ENCODE results near the gene PPP1R18. TPM values are rescaled to one million over a fixed set of nuclear protein-coding genes. Genes with fewer than 3 reads are reported as not detected.

PPP1R18 gene
- total and polyA plus RNA-seq, 9 of the 15 experiments (the other 6 are each of a cell fraction or from before 2014, with no cell fraction given), result 12.0 to 99.2 (median 42.6) TPM

GRCh38 chr6:30717845-30718720 is 31.6 kb upstream of the PPP1R18 start (continued):
- TF ChIP-seq ZBTB11 (CRISPR knock-in tag; IDR thresholded peaks at IDR 0.05) (peak in 1 of 3 experiments; percentile 29; a peak in 1 of 6 replicates), FOSL1 (tag; conservative IDR thresholded peaks at IDR 0.05) (peak; percentile 67), BACH1 (tag; IDR thresholded peaks at IDR 0.05) (peak; percentile 32), AFF1 (IDR thresholded peaks at IDR 0.05; ENCODE audit: low read depth in 1 of 2, partially characterized antibody in 2 of 2) (peak in 1 of 2 experiments; percentile 50), ZNF592 (IDR thresholded peaks at IDR 0.05) (peak; percentile 31; the same call in 1 of the 2 replicates), SMARCA4 (IDR thresholded peaks at IDR 0.05) (peak; percentile 7), L3MBTL2 (IDR thresholded peaks at IDR 0.05) (peak; percentile 16; the same call in 1 of the 2 replicates), FOXJ2 (tag; IDR thresholded peaks at IDR 0.05) (0 out of 2 replicates have a peak, but pooled peaks have one; percentile 24)
- TF ChIP-seq, protein P1, sequence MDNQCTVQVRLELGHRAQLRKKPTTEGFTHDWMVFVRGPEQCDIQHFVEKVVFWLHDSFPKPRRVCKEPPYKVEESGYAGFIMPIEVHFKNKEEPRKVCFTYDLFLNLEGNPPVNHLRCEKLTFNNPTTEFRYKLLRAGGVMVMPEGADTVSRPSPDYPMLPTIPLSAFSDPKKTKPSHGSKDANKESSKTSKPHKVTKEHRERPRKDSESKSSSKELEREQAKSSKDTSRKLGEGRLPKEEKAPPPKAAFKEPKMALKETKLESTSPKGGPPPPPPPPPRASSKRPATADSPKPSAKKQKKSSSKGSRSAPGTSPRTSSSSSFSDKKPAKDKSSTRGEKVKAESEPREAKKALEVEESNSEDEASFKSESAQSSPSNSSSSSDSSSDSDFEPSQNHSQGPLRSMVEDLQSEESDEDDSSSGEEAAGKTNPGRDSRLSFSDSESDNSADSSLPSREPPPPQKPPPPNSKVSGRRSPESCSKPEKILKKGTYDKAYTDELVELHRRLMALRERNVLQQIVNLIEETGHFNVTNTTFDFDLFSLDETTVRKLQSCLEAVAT (IDR thresholded peaks at IDR 0.05), result peak in 1 of 2 experiments; percentile 95; a peak in 2 of 4 replicates
